Eye (tissue), 1 donor: ENCODE results near the gene ST3GAL5.
"Not testable (repeated sequence)": the region's sequence is repeated elsewhere in the genome, so short reads cannot be mapped to it uniquely, and the experiment has no call there.

Source experiments
- DNase-seq: peaks from one replicate; pipeline ENCODE4 v3.0.0-alpha.2; 2015

ST3GAL5 gene

DNA sequence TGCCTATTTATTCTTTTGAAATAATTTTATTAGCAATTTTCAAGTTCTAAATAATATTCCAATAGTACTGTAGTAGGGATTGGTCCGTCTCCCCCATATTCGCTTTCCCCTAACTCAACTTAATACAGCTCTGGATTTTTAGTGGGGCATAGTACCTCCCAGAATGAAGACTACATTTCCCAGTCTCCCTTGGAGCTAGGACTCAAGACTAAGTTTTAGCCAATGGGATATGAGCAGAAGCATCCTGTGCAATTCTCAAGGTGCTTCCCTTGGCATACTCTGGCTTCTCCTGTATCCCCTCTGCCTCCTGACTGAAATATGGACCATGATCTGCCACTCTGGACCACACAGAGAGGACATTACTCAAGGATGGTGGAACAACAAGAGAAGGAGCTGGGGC is 24.1 kb downstream of the ST3GAL5 start:
- DNase-seq: no peak

DNA sequence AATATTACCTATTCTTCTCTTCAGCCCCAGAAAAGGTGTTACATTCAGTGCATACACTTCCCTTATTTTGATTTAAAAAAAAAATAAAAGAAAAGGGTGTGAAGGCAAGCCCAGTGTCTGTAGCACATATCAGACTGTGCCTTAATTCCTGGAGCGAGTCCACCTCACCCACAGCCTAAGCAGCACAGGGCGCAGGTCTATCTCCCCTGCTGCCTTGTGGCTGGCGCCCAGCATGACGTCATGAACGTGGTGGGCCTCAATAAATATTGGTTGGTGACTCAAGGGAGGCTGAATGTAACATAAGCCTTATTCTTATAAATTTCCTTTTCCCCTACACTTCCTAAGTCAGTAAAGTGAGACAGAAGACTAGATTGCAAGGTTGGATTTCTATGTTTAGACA is 26.4 kb downstream of the ST3GAL5 start:
- DNase-seq: no peak

DNA sequence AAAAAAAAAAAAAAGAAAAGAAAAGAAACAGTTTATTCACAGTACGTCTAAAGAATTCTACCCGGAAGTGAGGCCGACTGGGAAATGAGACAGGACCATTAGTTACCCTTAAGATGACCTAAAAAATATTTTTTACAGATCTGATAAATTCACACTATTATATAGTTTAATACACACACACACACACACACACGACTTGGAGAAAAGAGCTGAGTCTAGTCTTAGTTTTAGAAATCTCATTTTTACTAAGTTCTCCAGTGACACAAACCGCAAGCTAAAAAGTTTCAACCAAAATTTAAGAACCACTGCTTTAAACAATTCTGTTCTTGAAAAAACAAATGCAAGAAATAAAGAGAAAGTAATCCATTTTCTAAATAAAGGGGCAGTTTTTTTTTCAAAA is 27.1 kb downstream of the ST3GAL5 start:
- DNase-seq: no peak

DNA sequence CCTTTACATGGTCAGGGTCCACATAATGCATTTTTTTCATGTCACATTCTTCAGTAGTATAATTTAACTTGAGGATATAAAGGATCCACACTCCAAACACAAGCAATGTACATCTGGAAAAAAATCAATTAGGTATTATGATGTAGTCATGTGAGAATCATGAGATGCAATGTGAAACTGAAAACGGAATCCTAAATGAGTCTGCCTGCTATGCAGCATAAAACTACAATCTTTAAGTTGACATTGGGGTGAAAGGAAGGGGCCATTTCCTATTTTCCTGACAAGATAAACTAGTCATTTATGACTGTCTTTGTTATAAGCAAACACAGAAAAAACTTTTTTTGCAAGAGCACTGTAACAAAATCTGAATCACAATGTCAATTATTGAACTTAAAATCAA is 27.6 kb downstream of the ST3GAL5 start:
- DNase-seq: no peak

DNA sequence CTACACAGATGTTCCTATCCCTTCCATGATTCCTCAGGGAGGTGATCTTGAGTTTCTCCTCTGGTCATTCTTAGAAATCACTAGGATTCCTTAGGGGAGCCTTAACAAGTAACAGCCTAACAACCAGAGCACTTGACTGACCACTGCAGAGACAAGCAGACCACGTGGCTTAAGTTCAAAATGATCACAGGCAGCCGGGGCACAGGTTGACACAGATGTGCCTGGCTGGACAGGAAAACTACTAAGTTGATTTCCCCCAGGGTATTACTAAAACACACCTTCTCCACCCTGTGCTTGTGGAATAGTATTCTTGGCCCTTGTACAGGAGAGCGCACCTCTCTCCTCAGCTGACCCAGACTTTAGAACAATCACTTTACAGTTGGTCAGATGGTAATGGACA is 29.9 kb downstream of the ST3GAL5 start:
- DNase-seq: no peak

DNA sequence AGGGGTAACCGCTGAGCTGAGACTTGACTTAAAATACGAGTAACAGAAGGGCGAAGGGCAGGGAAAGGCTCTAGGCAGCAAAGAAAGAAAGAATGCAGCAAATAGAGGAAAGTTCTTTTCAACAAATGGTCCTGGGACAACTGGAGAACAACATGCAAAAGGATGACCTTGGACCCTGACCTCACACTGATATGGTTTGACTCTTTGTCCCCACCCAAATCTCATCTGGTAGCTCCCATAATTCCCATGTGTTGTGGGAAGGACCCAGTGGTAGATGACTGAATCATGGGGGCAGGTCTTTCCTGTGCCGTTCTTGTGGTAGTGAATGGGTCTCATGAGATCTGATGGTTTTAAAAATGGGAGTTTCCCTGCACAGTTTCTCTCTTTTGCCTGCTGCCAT is 33.9 kb downstream of the ST3GAL5 start:
- no peak for DNase-seq

DNA sequence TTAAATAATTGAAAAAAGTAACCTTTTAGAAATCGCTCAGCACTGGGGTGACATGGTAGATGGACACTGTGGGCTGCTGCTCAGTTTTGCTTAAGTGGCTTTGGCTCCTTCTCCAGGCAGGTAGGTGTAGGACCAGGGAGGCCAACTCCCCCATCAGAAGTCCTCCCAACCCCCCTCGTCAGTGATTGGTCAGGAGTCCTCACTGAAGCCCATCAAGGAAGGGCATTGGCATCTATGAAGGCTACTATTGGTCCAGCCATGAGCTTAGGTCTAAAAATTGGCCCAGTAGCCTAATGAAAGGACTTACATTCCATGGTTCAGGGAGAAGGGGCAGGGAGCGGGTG is 34.7 kb downstream of the ST3GAL5 start:
- DNase-seq: no peak

DNA sequence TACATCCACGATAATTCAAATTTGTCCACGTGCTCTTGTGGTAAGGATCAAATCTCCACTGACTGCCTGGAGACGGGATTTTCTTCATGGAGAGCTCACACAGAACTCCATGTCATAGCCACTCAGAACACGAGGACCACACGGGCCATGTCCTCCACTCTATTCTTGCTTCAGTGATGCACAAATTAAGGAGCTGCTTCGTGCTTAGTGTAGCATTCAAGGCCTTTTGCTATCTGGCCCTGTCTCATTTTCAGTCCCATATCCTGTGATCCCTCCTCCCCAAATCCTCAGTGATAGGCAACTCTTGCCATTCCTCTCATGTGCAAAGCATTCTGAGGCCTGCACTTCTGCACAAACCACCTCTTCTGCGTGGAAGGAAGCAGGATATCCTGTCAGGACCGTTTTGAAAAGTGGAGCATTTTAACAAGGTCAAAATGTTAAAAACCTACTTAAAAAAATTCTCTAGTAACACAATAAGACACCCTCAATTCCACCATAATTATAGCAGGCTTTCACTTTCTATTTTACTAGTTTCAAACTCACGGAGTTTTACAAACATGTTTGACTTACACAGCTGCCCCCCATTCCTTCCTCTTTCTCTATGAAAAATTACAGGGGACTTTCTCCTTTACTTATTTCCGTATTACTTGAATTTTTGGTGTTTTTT is 35.2 kb downstream of the ST3GAL5 start:
- no peak for DNase-seq

DNA sequence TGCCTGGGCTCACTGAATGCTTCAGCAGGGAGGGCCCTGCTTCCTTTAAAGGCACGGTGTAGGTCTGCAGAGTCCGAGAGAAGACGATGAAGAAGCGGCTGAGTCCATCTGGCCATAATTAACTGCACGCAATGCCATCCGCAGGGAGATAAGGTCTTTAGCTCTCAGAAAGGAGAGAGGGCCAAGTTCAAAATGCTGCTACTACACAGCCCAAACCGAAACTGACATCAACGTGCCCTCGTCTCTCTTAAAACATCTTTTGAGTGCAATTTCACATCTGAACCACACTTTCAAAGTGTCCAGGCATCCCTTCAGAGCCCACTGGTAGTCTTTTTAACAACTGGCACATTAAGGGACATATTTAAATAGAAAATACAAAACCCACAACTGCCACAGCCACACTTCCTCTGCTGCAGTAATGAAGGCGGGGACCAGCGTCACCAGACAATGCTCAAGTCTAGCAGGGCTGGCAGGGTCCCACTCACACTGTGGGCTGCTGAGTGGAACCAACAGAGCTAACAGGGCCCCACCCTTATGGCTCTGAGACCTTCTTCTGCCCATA is 35.8 kb downstream of the ST3GAL5 start:
- no peak for DNase-seq

DNA sequence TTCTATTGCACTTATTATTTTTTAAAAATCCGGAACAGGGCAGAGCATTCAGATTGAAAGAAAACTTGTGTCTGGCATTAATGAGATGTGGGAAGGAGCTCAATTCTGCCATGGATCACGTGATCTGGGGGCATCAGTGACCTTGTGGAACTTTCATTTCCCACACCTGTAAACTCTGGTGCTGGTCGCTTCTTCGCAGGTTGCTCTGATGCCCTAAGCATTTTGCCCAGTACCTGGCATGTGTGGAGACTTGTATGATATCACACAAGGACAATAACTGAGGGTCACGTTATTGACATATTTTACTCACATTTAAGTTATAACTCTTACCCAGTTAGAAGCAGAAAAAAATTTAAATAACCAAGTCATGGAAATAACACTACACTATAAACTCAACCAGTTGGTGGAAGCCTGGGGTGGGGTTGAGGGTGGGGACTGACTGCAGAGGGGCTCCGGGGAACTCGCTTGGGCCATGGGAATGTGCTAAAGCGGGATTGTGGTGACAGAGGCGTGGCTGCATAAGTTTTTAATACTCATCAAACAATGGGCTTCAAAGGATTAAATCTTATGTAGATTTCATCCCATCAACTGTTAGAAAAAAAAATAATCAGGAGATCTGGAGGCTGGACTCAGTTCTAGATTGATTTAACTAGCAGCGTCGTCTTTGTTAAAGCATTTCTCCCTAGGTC is 36.5 kb downstream of the ST3GAL5 start:
- DNase-seq: no peak

DNA sequence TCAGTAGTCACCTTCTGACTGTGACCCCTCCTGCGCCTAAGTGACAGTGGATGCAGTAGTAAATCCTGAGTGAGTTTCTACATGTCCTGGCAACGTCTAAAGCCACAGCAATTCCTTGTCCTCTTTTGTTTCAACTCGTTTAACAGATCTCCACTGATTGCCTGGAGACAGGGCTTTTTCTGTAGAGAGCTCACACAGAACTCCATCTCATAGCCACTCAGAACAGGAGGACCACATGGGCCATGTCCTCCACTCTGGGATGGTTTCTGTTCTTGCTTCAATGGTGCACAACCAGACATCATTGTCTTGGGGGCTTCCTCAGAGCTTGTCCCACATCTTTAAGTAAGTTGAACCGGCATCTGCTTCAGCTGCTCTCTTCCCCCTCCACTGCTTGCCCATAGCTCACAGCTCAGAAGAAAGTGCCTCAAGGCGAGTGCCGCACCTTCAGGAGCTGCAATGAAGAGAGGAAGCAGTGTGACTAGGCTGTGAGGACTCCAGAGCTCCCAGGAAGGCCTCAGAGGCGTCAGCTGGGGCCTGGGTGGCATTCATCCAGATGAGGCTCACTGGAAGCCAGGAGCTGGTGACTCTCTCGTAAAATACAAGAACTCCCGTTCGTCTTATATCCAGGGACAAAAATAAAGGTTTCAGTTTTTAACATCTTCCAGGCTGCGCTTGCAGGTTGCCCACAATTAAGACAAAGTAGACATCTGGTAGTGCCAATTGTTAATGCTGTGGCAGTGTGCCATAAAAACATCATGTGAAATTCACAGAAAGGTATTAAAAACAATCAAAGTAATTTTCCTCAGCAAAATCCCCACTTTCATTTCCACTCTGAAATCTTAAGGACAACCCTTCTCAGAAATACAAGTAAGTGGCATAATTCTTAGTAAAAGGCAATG is 37.3 kb downstream of the ST3GAL5 start:
- DNase-seq: no peak

DNA sequence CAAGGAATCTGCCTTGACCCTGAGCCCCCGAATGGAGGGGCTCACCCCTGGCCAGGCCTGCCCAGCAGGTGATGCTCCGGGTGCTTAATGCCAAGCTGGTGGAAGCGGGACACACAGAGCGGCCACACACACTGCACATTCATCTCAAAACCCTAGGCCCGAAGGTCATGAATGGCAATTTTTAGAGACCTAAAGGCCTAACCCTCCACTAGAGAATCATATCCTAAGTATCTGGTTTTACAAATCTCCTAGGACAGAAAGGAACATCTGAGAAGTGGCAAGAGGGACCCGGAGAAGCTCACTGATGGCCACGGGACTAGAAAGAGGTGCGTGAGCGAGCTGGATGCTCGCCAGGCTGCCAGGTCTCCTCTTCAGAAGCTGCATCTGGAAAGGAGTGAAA is 38.3 kb downstream of the ST3GAL5 start:
- DNase-seq: no peak

DNA sequence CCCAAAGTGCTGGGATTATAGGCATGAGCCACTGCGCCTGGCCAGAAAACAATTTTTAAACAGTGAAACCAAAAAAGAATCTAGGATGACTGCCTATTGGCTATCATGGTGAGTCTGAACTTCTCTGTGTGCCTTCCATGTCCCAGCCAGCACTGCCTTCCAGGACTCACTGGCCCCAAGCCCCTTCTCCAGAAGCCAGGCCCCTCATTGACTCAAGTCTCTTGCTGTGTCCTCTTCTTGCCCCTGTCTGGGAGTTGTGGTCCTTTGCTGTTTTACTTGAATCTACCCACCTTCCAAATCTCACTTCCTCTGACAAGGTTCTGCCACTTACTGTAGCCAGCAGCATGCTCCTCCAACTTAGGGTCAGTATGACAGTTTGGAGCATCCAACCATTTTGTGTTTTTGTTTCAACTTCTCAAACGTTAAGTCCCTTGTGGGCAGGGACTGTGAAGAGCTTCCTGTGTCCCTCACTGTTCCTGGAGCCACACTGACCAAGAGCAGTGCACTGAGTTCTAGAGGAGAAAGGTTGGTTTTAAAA is 41.7 kb downstream of the ST3GAL5 start:
- no peak for DNase-seq

DNA sequence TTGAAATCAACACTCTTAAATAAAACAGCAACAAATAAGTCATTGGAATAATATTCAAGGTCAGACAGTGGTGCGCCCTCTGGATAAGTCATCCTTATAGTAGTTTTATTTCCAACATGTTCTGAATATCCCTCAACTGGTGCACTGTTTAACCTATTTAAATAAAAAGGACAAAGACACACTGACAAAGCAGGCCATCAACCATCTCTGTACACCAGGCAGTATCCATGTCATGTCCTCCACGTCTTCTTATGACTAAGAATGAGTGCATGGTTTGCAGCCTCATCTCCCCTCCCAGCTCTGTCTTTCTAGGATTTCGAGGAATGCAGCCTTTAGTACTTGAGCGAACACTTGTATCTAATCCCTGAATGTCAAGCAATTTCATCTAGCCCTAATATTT is 42.4 kb downstream of the ST3GAL5 start:
- DNase-seq: no peak

DNA sequence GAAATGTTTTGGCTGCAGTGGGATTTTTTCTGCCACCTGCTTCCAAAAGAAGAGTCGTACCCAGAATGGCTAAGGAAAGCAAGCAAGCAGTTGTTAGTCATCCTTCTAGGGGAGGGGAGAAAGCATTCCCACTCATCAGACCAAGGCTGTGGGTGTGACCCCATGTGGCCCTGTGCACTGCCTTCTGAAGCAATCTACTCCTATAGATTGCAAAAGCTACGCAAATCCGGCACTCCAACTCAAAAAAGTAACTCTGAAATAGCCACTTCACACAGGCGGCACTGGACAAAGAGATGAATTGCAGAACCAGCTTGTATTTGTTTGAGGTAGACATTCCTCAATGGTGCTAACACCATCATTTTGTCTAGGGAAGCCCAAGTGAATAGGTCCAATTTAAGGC is 44.3 kb downstream of the ST3GAL5 start:
- no peak for DNase-seq

DNA sequence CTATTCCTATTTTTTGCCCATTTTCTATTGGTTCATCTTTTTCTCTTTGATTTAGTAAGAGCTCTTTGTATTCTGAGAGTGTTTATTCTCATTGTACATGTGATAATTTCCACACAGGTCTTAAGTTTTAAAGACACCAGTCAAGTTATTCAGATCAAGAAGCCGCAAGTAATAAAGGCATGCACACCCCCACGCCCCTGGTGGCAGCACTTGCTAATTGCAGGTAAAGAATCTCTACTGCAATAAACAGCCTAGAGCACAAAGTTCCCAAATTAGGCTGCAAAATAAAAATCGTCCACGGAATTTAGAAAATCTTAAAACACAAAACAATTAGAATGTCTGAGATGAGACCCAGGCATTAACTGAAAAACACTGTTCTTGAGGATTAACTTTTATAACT is 45.2 kb downstream of the ST3GAL5 start:
- DNase-seq: no peak

DNA sequence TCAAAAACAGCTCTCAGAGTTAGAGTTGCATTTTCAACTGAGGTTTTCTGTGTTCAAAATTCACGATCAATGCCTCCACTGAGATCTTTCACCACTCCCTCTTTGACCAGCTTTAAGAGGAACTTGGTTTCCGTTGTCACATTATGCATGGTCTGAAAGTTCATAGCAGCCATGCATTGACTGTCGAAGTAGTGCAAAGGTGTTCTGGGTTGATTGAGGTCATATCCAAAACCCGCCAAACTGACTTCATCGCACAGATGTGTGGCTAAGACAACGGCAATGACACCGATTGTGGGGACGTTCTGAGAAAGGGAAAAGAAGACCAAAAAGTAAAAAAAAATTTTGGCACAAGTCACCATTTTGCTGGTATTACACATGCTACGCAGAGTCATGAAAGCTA is 48.7 kb downstream of the ST3GAL5 start:
- DNase-seq: no peak

DNA sequence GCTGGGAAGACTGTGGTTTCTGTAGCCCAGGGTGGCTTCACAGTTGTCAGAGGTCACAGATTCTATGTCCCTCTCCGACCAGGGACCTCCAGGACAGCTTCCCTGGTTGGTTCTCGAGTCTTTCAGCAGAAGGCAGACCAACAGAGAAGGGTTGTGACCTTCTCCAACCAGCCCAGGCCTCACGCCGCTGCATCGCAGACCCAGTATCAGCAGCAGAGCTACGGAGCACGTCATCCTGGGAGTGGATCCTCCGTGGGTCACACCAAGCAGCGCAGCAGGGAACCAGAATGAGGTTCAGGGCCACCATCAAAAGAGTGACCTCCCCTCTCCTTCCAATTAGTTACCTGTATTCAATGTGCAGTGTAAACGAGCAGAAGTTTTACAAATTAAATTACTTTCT is 49.3 kb downstream of the ST3GAL5 start:
- no peak for DNase-seq

DNA sequence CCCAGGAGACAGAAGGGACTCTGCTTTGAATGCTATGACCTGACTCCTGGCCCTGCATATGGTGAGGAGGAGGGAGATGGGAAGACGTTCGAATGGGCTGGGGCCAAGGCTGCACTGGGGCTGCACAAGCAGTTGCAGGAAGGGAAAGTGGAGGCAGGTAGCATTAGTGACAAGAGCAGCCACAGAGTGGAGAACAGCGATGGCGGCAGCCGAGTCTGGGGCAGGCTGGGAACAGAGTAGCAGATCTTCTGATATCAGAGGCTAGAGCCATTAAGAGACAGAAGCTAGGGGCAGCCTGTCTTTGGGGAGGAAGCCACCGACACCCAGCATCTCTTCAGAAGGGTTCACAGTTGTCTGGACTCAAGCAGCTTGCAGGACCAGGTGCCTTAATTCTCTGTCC is 50.1 kb downstream of the ST3GAL5 start:
- DNase-seq: no peak

DNA sequence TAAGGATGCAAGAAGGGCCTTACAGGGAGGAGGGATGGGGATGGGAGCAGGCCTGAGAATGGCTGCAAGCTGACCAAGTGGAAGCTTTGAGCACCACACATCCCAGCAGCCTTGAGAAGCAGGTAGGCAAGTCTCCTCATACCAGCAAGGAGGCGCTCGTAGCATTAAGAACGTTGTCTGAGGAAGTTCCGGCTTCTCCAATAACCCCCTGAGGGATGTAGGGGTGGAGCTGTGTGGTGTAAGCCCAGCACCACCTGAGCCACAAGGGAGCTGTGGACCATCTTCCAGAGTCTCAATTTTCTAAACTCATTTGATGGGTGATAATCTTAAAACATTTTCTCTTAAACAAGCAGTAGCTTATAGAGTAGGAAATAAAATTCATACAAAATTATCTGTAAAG is 50.6 kb downstream of the ST3GAL5 start:
- no peak for DNase-seq

DNA sequence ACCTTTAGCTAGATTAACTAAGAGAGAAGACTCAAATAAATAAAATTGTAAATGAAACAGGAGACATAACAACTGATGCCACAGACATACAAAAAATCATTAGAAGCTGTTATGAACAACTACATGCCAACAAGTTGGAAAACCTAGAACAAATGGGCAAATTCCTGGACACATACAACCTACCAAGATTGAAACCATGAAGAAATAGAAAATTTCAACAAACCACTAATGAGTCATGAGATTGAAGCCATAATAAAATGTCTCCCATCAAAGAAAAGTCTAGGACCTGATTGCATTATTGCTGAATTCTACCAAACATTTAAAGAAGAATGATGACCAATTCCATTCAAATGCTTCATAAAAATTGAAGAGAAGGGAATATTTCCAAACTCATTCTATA is 54.3 kb downstream of the ST3GAL5 start:
- no peak for DNase-seq

DNA sequence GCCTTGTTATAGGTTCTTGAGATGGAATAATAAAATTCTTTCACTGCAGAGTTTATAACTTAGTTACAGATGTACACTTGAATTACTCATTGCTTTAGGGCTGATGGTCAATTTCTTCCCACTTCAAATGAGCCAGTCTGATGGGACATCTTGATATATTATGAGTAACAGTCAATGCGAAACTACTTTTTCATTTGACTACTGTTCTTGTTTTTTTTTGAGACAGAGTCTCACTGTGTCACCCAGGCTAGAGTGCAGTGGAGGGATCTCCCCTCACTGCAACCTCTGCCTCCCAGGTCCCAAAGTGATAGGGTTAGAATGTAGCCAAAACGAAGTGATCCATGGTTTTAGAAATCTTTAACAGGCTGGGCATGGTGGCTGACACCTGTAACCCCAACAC is 57.1 kb downstream of the ST3GAL5 start:
- DNase-seq: no peak

DNA sequence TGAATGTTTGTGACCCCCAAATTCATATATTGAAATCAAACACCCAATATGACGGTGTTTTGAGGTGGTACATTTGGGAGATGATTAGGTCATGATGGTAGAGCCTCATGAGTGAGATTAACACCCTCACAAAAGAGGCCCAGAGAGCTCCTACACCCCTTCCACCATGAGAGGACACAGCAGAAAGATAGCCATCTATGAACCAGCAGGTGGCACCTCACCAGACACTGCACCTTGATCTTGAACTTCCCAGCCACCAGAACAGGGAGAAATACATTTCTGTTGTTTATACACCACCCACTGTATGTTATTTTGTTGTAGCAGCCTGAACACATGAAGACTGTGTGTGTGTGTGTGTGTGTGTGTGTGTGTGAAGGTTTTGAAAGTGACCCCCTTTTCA is 58.1 kb downstream of the ST3GAL5 start:
- DNase-seq: no peak

DNA sequence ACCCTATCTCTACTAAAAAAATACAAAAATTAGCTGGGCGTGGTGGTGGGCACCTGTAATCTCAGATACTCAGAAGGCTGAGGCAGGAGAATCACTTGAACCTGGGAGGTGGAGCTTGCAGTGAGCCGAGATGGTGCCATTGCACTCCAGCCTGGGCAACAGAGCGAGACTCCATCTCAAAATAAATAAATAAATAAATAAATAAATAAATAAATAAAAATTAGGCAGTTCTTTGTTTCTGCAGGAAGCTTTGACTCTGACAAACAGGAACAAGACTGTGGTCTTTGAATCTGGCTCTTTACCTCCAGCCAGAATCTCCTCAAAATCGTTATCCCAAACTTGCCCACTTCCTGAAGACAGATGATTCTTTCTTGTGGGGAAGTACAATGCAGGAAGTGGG is 59.4 kb downstream of the ST3GAL5 start:
- not testable (repeated sequence) for DNase-seq
